Renal cortical epithelial cell (primary cell): ENCODE measurements around the gene OSM. TPM values are rescaled to one million over a fixed set of nuclear protein-coding genes. Genes with fewer than 3 reads are reported as not detected.

Experiments used
- total RNA-seq: library from RNA; depleted of rRNA; stranded (reverse); fragments of >200 nt; gene quantifications from 2 replicates; pipeline ENCODE4 v1.2.3, GENCODE V29; 2014

Gene OSM
- total RNA-seq, 1 donor from 2014 or later: not detected

Other genes with a start within 250 kb of the OSM start
- gene HORMAD2, start 186.4 kb downstream of the OSM start, total RNA-seq: 1.0 TPM in 1 of 2 replicates, not detected in the other
- 58.1 and 84.0 TPM in 2 replicates for gene LIF, start 20.1 kb downstream of the OSM start, total RNA-seq
- 9.8 and 13.0 TPM in 2 replicates for gene CASTOR1, start 22.7 kb upstream of the OSM start, total RNA-seq
- gene TBC1D10A, start 60.1 kb upstream of the OSM start, total RNA-seq: 21.4 and 23.6 TPM in 2 replicates
- gene SF3A1, start 90.0 kb upstream of the OSM start, total RNA-seq: 9.6 and 42.1 TPM in 2 replicates
- gene CCDC157, start 90.2 kb upstream of the OSM start, total RNA-seq: 2.6 and 12.1 TPM in 2 replicates
- 29.3 and 33.2 TPM in 2 replicates for gene RNF215, start 120.6 kb upstream of the OSM start, total RNA-seq
- 57.3 and 97.9 TPM in 2 replicates for gene SEC14L2, start 130.2 kb upstream of the OSM start, total RNA-seq
- gene MTFP1, start 158.9 kb upstream of the OSM start, total RNA-seq: 26.5 and 45.3 TPM in 2 replicates
- gene SEC14L3, start 205.2 kb upstream of the OSM start, total RNA-seq: not detected in 2 replicates
- gene SEC14L4, start 238.8 kb upstream of the OSM start, total RNA-seq: 1.2 TPM in 1 of 2 replicates, not detected in the other